Colon (tissue), 2 donors: ENCODE results near the gene SKA3.
"Not testable (repeated sequence)": the region's sequence is repeated elsewhere in the genome, so short reads cannot be mapped to it uniquely, and the experiment has no call there.

Experiments used
- FAIRE-seq: peaks from 2 replicates; lab custom pipeline; 2012; peaks lifted over from hg19 to GRCh38; lab: Jason Lieb, UNC
- donor health status: control.
- donor health status: control.

SKA3 gene

DNA sequence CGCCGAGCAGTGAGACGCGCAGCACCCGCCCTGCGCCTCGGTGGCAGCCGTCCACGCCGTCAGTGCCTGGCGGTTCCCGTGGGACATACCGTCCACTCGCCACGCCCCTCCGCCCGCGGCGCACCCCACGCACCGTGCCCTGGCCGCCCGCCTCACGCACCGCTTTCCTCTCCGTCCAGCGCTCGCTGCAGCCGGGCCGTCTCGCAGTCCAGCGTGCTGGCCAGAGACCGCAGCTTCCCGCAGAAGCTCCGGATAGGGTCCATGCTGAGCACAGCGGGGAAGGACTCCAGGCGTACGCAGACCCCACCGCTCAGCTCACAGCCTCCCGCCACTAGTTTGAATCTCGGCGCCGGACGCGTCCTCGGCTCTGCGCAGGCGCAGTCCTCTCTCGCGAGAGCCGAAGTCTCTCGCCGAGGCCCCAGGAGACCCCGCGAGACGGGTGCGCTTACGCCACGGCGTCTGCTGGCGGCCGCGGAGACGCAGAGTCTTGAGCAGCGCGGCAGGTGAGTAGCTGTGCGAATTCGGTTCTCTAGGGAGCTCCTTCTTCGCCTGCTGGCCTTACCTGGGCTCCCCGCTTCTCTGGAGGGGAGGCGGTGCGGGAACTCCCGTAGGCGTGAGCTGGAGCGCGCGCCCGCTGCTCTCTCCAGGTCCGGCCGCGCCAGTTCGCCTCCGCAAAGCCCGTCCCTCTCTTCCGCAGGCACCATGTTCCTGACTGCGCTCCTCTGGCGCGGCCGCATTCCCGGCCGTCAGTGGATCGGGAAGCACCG is at the start of gene SKA3, which contains the start of gene MRPL57:
TSS of gene SKA3 (minus strand) at position 338 of the 767 bp plus-strand sequence. CDS start at position 263, 75 bp downstream.
TSS of gene MRPL57 (plus strand) at position 444 of the 767 bp plus-strand sequence. CDS start at position 703, 259 bp downstream.
- FAIRE-seq = no peak

DNA sequence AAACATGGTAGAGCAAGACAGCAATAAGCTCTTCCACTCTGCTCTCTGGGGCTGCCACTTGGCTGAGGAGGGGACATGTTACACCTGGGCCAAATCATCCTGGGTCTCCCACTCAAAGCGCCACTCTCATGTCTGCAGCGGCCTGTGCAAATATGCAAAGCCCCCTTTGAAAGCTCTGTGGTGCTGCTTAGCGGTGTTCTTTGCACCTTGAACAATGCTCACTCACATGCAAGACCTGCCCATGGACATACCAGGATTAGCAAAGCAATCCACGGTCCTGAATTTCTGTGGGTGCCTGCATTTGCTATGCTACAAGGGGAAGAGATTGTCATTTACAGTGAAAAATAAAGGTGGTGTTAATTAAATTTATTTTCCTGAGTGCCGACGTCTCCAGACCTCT is 48.7 kb upstream of the SKA3 start:
- FAIRE-seq = no peak

DNA sequence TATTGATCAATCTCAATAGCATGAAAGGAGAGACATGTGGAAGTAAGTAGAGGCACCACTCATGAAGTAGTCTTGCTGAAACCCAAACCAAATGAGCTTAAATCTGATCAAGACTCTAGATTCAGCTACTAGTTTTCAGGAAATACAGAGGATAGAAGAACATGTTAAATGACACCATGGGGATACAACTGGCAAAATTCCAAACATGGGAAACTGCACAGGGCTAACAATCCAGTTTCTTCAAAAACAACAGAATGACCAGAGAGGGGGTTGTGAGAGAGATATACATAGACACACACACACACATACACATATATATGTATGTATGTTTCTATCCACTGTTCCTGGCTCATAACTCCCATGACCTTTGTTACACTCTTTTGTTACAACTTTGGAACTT is 44.9 kb upstream of the SKA3 start:
- FAIRE-seq = no peak

DNA sequence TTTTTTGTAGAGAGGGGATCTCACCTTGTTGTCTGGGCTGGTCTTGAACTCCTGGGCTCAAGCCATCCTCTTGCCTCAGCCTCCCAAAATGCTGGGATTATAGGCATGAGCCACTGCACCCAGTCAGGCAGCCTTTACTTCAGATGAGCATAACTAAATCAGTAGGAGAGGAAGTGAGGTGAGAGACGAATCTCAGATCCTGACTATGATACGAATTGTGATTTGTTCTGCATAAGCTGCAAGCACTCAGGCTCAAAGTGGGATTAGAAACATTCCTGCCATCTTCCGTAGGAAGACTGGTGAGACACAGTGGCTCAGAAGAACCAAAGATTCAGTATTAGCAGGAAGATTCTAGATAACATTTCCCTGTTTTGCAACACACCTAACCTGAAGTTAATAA is 43.4 kb upstream of the SKA3 start:
- not testable (repeated sequence) for FAIRE-seq

DNA sequence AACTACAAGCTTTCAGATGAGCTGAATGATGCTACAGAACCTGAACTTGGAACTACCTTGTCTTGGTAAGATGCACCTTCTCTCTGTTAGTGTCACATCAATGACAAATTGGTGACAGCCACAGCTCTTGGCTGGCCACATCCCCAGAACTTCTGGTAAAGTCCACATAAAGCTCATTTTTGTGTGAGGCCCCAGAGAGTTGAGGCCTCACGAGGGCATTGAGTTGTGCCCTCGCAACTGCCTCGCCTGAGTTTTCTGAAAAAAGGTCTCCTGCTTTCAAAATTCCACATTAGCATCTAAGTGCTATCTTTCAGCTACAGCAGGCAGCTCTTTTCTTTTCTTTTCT is 42.7 kb upstream of the SKA3 start:
- FAIRE-seq = no peak

- FAIRE-seq = no peak
Observed at GRCh38 chr13:21218351-21219035, 42.1 kb upstream of the SKA3 start.

DNA sequence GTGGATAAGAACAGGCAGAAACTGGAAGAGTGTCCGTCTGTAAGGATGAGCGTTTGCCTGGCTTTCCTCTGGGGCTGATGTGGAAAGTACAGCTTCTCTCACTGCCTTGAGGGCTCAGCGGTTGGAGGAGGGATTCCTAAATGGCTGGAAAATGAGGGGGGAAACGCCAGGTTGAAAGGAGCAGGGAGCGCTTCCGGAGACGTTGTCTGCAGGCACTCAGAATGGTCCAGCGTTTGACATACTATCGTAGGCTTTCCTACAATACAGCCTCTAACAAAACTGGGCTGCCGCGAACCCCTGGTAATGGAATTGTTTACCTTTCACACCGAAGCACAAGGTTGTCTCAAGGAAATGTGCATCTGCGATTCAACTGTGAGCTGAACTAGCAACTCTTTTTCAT is 40.0 kb upstream of the SKA3 start:
- FAIRE-seq = no peak

DNA sequence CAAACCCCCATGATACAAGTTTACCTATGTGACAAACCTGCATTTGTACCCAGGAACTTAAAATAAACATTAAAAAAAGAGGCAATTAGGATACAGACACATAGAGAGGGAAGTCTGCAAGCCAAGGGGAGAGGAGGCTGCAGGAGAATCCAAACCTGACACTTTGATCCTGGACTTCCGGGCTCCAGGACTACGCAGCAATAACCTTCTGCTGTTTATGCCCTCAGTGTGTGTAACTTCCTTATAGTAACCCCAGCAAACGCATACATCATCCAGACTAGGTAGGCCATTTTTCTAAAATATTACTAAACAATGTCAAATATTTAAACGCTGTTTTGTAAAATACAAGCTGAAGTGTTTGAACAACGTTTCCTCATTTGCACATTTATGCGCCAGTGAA is 39.1 kb upstream of the SKA3 start:
- not testable (repeated sequence) for FAIRE-seq

- FAIRE-seq = no peak
Observed at GRCh38 chr13:21212138-21212775, 35.9 kb upstream of the SKA3 start.

GRCh38 chr13:21208652-21209154 is 32.4 kb upstream of the SKA3 start:
- no peak for FAIRE-seq

DNA sequence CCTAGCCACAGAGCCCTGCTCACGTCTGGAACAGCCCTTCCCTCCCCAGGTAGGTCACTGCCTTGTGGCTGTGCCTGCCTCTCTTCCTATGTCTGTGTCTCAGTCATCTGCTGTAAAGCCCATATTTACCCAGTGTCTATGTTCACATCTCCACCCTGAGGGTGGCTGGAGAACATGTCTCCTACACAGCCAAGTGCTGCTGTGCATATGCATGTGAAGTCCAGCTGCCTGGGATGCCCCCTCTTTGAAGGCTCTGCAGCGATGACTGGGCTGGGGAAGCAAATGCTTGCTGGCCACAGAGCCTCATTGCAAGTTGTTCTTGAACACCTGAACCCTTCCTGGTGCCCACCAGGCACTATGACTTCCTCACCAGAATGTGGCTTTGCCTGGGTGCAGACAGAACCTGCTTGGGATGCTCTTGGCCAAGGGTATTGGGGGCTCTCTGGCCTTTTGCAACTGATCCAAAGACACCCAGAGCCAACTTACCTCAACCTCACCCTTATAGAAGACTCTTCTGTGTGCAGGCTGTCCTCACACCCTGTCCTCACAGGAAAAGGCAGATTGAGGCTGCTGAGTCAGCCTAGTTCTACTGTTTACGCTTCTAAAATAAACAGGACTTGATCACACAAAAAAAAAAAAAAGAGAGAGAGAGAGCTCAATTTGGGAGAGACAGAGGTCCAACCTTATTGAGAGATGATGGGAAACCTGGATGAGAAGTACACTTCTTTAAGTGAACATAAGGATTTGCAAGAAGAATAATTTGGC is 26.6 kb upstream of the SKA3 start:
- FAIRE-seq = no peak

- not testable (repeated sequence) for FAIRE-seq
Observed at GRCh38 chr13:21201456-21202190, 25.3 kb upstream of the SKA3 start.

GRCh38 chr13:21198391-21198790 is 22.0 kb upstream of the SKA3 start:
- FAIRE-seq = not testable (repeated sequence)

DNA sequence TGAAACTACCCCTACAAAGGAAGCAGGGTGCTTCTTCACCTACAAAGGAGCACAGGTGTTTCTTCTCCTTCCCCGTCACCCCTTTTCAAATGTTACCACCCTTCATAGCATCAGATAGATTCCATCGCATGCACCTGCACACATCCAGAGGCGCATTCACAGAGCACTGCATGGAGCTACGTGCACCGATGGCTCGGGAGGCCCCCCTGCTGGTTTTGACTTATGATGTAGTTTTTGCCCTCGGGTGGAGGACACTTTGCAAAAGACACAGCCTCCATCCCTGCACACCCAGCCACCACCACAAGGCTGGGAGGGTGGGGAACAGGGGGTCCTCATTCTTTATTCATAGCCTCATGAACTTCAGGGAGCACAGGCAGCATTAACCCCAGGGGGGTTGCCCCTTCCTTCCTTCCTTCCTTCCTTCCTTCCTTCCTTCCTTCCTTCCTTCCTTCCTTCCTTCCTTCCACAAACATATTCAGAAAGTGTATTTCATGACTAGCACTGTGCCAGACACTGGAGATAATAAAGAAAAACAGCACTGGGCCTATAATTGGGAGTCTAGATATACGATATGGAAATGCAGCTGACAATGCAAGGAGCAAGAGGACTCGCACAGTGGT is 21.4 kb upstream of the SKA3 start:
- not testable (repeated sequence) for FAIRE-seq

DNA sequence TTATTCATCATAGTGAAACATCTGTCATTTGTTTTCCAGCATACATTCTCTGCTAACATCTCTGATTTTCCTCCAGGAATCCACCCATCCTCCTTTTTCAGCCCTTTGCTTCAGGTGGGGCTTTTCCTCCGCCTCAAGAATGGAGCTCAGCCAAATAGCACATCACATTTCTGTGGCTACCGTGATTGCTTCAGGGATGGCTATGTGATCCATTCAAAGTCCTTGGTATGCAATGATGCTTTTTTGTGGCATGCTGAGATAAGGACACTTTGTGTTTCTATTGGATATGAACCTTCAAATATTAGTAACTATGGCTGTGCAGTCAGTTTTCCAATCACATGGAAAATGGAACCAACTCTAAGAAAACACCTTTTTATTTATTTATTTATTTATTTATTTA is 18.4 kb upstream of the SKA3 start:
- not testable (repeated sequence) for FAIRE-seq

- FAIRE-seq = not testable (repeated sequence)
Observed at GRCh38 chr13:21186410-21186809, 10.1 kb upstream of the SKA3 start.

DNA sequence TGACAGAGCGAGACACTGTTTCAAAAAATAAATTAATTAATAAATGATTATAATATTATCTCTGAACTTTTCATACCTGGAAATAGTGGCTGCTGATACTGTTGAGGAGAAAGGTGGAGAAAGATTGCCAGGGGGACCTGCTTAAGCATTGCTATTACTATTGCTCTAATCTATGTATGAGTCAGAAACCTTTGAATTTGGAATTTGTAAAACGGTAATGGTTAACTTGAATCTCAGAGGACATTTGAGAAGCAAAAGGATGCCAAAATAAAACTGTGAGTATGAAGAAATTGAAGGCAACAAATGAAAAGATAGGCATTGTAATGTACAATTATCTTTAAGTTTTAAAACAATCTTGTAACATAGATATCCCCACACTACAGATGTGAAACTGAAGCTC is 5.3 kb upstream of the SKA3 start:
- no peak for FAIRE-seq

DNA sequence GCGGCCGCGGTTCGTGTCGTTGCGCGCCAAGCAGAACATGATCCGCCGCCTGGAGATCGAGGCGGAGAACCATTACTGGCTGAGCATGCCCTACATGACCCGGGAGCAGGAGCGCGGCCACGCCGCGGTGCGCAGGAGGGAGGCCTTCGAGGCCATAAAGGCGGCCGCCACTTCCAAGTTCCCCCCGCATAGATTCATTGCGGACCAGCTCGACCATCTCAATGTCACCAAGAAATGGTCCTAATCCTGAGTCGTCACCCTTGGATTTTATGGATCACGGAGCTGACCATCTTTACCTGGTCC is 581 bp upstream of the SKA3 start:
- FAIRE-seq = no peak

GRCh38 chr13:21175656-21176214 is 617 bp downstream of the SKA3 start:
- no peak for FAIRE-seq

- not testable (repeated sequence) for FAIRE-seq
Observed at GRCh38 chr13:21173767-21174166, 2.6 kb downstream of the SKA3 start.

- FAIRE-seq = no peak
Observed at GRCh38 chr13:21171420-21171819, 4.9 kb downstream of the SKA3 start.
